IgD-negative memory B cell (primary cell): ENCODE results near the gene ZFR2. TPM values are rescaled to one million over a fixed set of nuclear protein-coding genes. Genes with fewer than 3 reads are reported as not detected.
"Not testable (repeated sequence)": the region's sequence is repeated elsewhere in the genome, so short reads cannot be mapped to it uniquely, and the experiment has no call there.

ENCODE experiments used
- H3K27ac Mint-ChIP-seq, 3 donors: one replicate each; pipeline ENCODE4 v1.8.0; 2020 to 2022; ENCODE audit warnings: mild to moderate bottlenecking in 3 of 3, mixed read lengths in 3 of 3, moderate library complexity in 1 of 3
- H3K27me3 Mint-ChIP-seq: one replicate; pipeline ENCODE4 v1.8.0; 2021; ENCODE audit warnings: mixed read lengths
- H3K36me3 Mint-ChIP-seq: one replicate; pipeline ENCODE4 v1.8.0; 2020; ENCODE audit warnings: mild to moderate bottlenecking, mixed read lengths
- H3K4me1 Mint-ChIP-seq, 3 donors: one replicate each; pipeline ENCODE4 v1.8.0; 2020 to 2022; ENCODE audit warnings: mixed read lengths in 3 of 3, mild to moderate bottlenecking in 1 of 3
- H3K4me3 Mint-ChIP-seq, 4 donors: one replicate each; pipeline ENCODE4 v1.8.0; 2020 to 2022; ENCODE audit warnings: mild to moderate bottlenecking in 4 of 4, mixed read lengths in 4 of 4, moderate library complexity in 3 of 4
- H3K9me3 Mint-ChIP-seq, 3 donors: one replicate each; pipeline ENCODE4 v1.8.0; 2020 to 2021; ENCODE audit warnings: mixed read lengths in 3 of 3, mild to moderate bottlenecking in 1 of 3
- polyA plus RNA-seq: library from polyadenylated mRNA; unstranded; fragments of 300-500 nt; fragmentation: Illumina TruSeq; gene quantifications from one replicate; pipeline ENCODE4 v1.2.3, GENCODE V29; 2021

The ZFR2 gene
- 0.38 TPM for polyA plus RNA-seq

- no peaks in the 10 kb centered on the region for H3K36me3 Mint-ChIP-seq
- peak within 1 kb of the TSS in 3 of 4 donors; percentile 38 to 76 (median 60) for H3K4me3 Mint-ChIP-seq
- peaks cover 0 to 8% (median 4%) of the 10 kb centered on the region in 3 donors for H3K4me1 Mint-ChIP-seq
- H3K9me3 Mint-ChIP-seq = peaks cover 0 to 4% (median 0%) of the 10 kb centered on the region in 3 donors
- H3K27ac Mint-ChIP-seq = no peak within 1 kb of the TSS
- H3K27me3 Mint-ChIP-seq = peaks cover 29% of the 10 kb centered on the region
Measured at GRCh38 chr19:3868770-3869456, at the start of gene ZFR2. ZFR2 (minus strand) TSS chr19:3869038; CDS start chr19:3869017, 21 bp downstream.

DNA sequence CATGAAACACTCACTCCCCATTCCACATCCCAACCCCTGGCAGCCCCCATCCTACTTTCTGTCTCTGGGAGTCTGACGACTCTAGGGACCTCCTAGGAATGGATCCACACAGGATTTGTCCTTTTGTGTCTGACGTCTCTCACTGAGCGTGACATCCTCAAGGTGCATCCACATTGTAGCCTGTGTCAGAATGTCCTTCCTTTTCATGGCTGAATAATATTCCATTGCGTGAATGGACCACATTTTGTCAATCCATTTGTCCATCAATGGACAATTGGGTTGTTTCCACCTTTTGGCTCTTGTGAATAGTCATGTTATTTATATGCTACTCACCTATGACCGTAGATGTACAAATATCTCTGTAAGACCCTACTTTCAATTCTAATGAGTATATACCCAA, 47.2 kb upstream of the ZFR2 start:
- Mint-ChIP-seq H3K4me3 (no peak overlapping the region), H3K9me3 (peaks cover 2 to 4% (median 4%) of the 10 kb centered on the region in 3 donors), H3K36me3 (peaks cover 2% of the 10 kb centered on the region), H3K4me1 (peaks cover 0 to 4% (median 0%) of the 10 kb centered on the region in 3 donors), H3K27ac (no peak overlapping the region), H3K27me3 (peaks cover 7% of the 10 kb centered on the region)

- Mint-ChIP-seq H3K4me3 (no peak overlapping the region), H3K27ac (no peak overlapping the region), H3K27me3 (peaks cover 7% of the 10 kb centered on the region), H3K9me3 (peaks cover 4 to 5% (median 4%) of the 10 kb centered on the region in 3 donors), H3K36me3 (peaks cover 4% of the 10 kb centered on the region), H3K4me1 (peaks cover 0 to 4% (median 0%) of the 10 kb centered on the region in 3 donors)
Measured at GRCh38 chr19:3914199-3914598, 45.4 kb upstream of the ZFR2 start.

DNA sequence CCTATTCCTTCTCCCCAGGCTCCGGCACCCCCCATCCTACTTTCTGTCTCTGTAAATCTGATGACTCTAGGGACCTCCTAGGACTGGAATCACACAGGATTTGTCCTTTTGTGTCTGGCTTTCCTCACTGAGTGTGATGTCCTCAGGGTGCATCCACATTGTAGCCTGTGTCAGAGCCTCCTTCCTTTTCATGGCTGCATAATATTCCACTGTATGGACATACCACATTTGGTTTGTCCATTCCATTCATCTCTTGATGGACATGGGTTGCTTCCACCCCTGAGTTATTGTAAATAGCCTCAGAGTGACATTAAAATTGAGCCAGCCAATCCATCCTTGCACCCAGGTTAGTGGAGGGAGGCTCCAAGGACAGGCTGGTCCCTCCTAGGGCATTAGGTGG, 41.3 kb upstream of the ZFR2 start:
- Mint-ChIP-seq H3K4me3 (no peak overlapping the region), H3K9me3 (peaks cover 0 to 6% (median 0%) of the 10 kb centered on the region in 3 donors), H3K27me3 (no peaks in the 10 kb centered on the region), H3K4me1 (no peaks in the 10 kb centered on the region), H3K27ac (no peak overlapping the region), H3K36me3 (peaks cover 4% of the 10 kb centered on the region)

GRCh38 chr19:3908266-3909054, 39.6 kb upstream of the ZFR2 start:
- no peak overlapping the region for H3K4me3 Mint-ChIP-seq
- H3K27ac Mint-ChIP-seq = no peak overlapping the region
- H3K9me3 Mint-ChIP-seq = peaks cover 0 to 6% (median 0%) of the 10 kb centered on the region in 3 donors
- H3K36me3 Mint-ChIP-seq = peaks cover 4% of the 10 kb centered on the region
- no peaks in the 10 kb centered on the region for H3K27me3 Mint-ChIP-seq
- H3K4me1 Mint-ChIP-seq = no peaks in the 10 kb centered on the region

- Mint-ChIP-seq H3K36me3 (peaks cover 4% of the 10 kb centered on the region), H3K4me3 (no peak overlapping the region), H3K27me3 (no peaks in the 10 kb centered on the region), H3K9me3 (peaks cover 0 to 6% (median 0%) of the 10 kb centered on the region in 3 donors), H3K27ac (no peak overlapping the region), H3K4me1 (no peaks in the 10 kb centered on the region)
Measured at GRCh38 chr19:3907626-3908265, 38.9 kb upstream of the ZFR2 start.

DNA sequence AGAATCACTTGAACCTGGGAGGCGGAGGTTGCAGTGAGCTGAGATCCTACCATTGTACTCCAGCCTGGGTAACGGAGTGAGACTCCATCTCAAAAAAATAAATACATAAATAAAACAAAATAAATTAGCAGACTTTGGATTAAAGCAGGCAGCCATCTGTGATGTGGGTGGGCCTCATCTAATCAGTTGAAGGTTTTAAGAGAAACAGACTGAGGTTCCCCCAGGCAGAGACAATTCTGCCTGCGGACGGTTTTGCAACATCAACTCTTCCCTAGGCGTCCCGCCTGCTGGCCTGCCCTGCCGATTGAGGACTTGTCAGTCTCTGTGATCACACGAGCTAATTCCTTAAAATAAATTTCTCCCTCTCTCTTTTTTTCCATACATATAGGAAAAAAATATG, 35.4 kb upstream of the ZFR2 start:
- Mint-ChIP-seq H3K9me3 (peaks cover 0 to 3% (median 0%) of the 10 kb centered on the region in 3 donors), H3K27ac (no peak overlapping the region), H3K27me3 (no peaks in the 10 kb centered on the region), H3K4me3 (no peak overlapping the region), H3K4me1 (no peaks in the 10 kb centered on the region), H3K36me3 (no peaks in the 10 kb centered on the region)

DNA sequence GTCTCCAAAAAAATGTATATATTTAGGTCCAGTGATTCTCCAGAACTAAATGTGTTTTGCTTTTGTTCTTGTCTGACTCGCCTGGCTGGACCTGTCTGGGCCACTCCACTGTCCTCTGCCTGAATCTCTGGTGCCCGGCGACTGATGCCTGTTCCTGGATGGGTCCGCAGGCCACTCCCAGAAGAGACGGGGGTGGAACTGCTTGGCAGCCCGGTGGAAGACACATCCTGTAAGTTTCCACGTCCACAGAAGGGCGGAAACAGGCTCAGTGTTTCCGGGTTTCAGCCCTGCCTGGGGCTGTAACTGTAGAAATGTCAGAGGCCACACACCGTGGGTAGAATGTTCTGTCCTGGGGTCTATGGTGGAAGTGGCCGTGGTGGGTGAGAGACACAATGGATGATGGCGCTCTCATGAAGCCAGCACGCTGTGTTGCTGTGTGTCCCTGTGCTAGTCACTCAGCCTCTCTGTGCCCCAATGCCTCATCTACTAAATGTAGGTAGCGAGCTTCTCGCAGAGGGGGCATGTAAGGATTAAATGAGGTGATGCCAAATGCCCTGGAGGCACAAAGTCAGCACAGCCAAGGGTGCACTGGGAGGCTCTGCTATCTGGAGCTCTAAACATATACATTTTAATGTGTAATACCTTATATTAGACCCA, 33.6 kb upstream of the ZFR2 start:
- H3K27ac Mint-ChIP-seq = no peak overlapping the region
- no peak overlapping the region for H3K4me3 Mint-ChIP-seq
- peaks cover 0 to 1% (median 0%) of the 10 kb centered on the region in 3 donors for H3K4me1 Mint-ChIP-seq
- H3K9me3 Mint-ChIP-seq = peaks cover 2 to 4% (median 4%) of the 10 kb centered on the region in 3 donors
- no peaks in the 10 kb centered on the region for H3K27me3 Mint-ChIP-seq
- no peaks in the 10 kb centered on the region for H3K36me3 Mint-ChIP-seq

DNA sequence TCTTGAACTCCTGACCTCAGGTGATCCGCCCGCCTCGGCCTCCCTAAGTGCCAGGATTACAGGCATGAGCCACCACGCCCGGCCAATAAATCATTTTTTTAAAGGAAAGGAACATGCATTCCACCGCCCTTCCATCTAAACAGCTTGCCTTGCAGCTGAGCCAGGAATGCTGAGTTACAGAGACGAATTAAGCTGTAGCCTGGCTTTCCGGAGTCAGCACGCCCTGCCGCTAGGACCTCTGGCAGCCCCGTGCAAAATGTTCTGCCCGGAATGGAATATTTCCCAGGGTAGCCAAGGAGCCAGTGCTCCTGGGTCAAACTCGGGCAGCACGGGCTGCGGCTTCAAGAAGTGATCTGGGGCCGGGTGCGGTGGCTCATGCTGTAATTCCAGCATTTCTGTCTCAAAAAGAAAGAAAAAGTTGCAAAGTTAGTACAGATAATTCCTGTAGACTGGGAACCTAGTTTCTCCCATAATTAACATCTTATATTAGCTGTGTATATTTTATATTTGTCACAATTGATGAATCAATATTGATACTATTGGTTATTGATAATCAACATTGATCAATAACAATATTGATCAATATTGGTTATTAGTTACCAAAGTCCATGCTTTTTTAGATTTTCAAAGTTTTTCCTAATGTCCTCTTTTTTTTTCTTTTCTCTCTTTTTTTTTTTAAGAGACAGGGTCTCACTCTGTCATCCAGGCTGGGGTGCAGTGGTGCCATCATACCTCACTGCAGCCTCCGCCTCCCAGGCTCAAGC, 30.9 kb upstream of the ZFR2 start:
- Mint-ChIP-seq H3K4me1 (peaks cover 0 to 1% (median 0%) of the 10 kb centered on the region in 3 donors), H3K36me3 (no peaks in the 10 kb centered on the region), H3K27ac (no peak overlapping the region), H3K9me3 (peaks cover 2 to 4% (median 3%) of the 10 kb centered on the region in 3 donors), H3K27me3 (no peaks in the 10 kb centered on the region), H3K4me3 (no peak overlapping the region)

DNA sequence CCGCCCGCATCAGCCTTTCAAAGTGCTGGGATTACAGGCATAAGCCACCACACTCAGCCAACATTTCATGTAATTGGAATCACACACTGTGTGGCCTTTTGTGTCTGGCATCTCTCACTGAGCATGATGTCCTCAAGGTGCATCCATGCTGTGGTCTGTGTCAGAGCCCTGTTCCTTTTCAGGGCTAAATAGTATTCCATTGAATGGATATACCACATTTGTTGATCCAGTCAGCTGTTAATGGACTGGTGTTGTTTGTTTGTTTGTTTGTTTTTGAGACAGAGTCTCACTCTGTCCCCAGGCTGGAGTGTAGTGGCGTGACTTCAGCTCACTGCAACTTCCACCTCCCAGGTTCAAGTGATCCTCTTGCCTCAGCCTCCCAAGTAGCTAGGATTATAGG, 29.6 kb upstream of the ZFR2 start:
- no peaks in the 10 kb centered on the region for H3K27me3 Mint-ChIP-seq
- H3K4me3 Mint-ChIP-seq = no peak overlapping the region
- no peaks in the 10 kb centered on the region for H3K36me3 Mint-ChIP-seq
- H3K9me3 Mint-ChIP-seq = peaks cover 2 to 4% (median 3%) of the 10 kb centered on the region in 3 donors
- peaks cover 0 to 1% (median 0%) of the 10 kb centered on the region in 3 donors for H3K4me1 Mint-ChIP-seq
- H3K27ac Mint-ChIP-seq = peak overlapping the region in 1 of 3 donors; percentile 87

DNA sequence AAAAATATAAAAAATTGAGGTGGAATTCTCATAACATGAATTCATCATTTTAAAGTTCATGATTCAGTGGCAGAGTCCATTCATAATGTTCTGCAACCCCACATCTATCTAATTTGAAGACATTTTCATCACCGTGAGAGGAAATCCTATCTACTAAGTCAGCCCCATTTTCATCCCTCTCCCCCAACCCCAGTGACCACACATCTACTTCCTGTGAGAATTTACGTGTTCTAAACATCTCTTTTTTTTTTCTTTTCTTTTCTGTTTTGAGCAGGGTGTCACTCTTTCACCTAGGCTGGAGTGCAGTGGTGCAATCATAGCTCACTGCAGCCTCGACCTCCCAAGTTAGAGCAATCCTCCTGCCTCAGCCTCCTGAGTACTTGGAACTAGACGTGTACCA, 29.1 kb upstream of the ZFR2 start:
- Mint-ChIP-seq H3K4me1 (peaks cover 0 to 1% (median 0%) of the 10 kb centered on the region in 3 donors), H3K36me3 (no peaks in the 10 kb centered on the region), H3K9me3 (peaks cover 2 to 4% (median 3%) of the 10 kb centered on the region in 3 donors), H3K27me3 (no peaks in the 10 kb centered on the region), H3K4me3 (no peak overlapping the region), H3K27ac (no peak overlapping the region)

DNA sequence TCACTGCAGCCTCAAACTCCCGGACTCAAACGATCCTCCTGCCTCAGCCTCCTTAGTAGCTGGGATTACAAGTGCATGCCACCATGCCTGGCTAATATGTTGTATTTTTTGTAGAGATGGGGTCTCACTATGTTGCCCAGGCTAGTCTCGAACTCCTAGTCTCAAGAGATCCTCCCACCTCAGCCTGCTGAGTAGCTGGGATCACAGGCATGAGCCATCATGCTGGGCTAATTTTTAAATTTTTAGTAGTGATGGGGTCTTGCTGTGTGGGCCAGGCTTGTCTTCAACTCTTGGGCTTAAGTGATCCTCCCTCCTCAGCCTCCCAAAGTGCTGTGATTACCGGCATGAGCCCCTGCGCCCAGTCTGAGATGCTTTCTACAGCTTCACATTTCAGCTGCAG, 26.9 kb upstream of the ZFR2 start:
- Mint-ChIP-seq H3K27ac (peak overlapping the region in 1 of 3 donors; percentile 9), H3K4me3 (no peak overlapping the region), H3K36me3 (no peaks in the 10 kb centered on the region), H3K4me1 (peaks cover 0 to 1% (median 0%) of the 10 kb centered on the region in 3 donors), H3K9me3 (peaks cover 2 to 5% (median 4%) of the 10 kb centered on the region in 3 donors), H3K27me3 (no peaks in the 10 kb centered on the region)

DNA sequence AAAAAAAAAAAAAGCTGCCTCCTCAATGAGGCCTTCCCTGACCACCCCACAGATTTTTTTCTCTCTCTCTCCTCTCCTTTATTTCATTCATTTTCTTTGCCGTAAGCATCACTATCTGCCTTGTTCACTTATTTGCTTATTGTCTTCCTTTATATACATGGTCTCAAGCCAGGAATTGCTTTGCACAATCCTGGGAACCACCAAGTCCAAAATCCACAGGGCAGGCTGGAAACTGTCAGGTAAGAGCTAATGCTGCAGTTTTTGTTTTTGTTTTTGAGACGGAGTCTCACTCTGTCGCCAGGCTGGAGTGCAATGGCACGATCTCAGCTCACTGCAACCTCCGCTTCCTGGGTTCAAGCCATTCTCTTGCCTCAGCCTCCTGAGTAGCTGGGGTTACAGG, 26.1 kb upstream of the ZFR2 start:
- H3K27me3 Mint-ChIP-seq, H3K4me3 Mint-ChIP-seq, H3K9me3 Mint-ChIP-seq, H3K4me1 Mint-ChIP-seq, H3K36me3 Mint-ChIP-seq, H3K27ac Mint-ChIP-seq: not testable (repeated sequence)

DNA sequence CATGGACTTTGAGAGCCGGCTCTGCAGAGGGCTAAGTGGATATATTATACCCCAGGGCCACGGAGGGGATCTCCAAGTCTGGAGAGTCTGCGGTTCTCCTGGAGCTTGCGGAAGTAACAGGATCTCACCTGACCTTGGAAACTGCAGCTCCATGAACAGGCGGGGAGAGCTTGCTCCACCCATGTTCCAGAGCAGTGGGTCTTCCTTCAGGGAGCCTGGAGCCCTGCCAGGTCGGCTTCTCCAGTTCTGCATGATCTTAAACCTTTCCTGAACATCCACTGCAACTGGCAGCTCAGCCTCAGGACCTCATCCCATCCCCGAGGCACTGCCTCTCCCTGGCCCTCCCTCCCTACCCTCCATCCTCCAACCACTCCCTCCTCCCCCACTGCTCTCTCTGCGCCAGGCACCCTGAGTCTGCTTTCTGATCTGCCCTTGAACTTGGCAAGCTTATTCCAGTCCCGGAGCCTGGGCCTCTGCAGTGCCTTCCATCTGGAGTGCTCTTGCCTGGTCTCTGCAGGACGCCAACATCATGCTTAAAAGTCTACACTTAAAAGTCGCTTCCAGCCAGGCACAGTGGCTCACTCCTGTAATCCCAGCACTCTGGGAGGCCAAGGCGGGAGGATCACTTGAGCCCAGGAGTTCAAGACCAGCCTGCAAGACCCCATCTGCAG, 24.8 kb upstream of the ZFR2 start:
- Mint-ChIP-seq H3K9me3 (peaks cover 0 to 2% (median 0%) of the 10 kb centered on the region in 3 donors), H3K27me3 (no peaks in the 10 kb centered on the region)

More for the DNA sequence above, 24.8 kb upstream of the ZFR2 start:
- H3K4me3 Mint-ChIP-seq = no peak overlapping the region
- H3K27ac Mint-ChIP-seq = no peak overlapping the region
- H3K4me1 Mint-ChIP-seq = no peaks in the 10 kb centered on the region
- no peaks in the 10 kb centered on the region for H3K36me3 Mint-ChIP-seq
